Measurements from ENCODE around the gene AMHR2. TPM values are rescaled to one million over a fixed set of nuclear protein-coding genes. Genes with fewer than 3 reads are reported as not detected.

AMHR2 gene
- total and polyA plus RNA-seq, 2 experiments from 2014 or later = not detected

DNA sequence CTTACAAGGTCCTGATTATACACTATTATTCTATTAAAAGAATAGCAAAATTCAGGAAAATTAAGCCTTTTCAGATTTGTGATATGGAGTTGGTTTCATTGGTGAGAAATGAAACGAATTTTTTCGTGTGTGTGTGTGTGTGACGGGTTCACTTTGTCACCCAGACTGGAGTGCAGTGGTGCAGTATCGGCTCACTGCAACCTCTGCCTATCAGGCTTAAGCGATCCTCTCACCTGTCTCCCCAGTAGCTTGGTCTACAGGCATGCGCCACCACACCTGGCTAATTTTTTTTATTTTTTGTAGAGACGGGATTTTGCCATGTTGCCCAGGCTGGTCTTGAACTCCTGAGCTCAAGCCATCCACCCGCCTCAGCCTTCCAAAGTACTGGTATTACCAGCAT, 37.9 kb downstream of the AMHR2 start:
- no peak overlapping the region for H3K4me3 ChIP-seq
- H3K27me3 ChIP-seq (replicated peaks; ENCODE audit: insufficient read depth) = no peaks in the 10 kb centered on the region
- no peaks in the 10 kb centered on the region for H3K4me1 ChIP-seq (ENCODE audit: insufficient read depth)
- H3K9me3 ChIP-seq (ENCODE audit: low read depth) = no peaks in the 10 kb centered on the region
- DNase-seq = no peak
- no peak overlapping the region for H3K4me2 ChIP-seq (ENCODE audit: unreplicated experiment)
- in situ Hi-C loops (cut with MboI) = no loop called here
- H3K27ac ChIP-seq = no peak overlapping the region
- peaks cover 70% of the 10 kb centered on the region for H3F3A ChIP-seq (ENCODE audit: insufficient read depth)
- H3K79me2 ChIP-seq (ENCODE audit: insufficient read depth) = peaks cover 100% of the 10 kb centered on the region
- TF ChIP-seq EZH2phosphoT487 (IDR thresholded peaks at IDR 0.05; ENCODE audit: insufficient read depth, low read depth) (no peak), EZH2 (IDR thresholded peaks at IDR 0.05; ENCODE audit: insufficient read depth, poor library complexity, severe bottlenecking) (no peak)
- WGBS, 2 experiments (ENCODE audit: low coverage in 1 of 2, low lambda C conversion rate in 2 of 2, missing lambda C conversion rate in 2 of 2) = 90 to 92% methylated on average over 8 of the region's 8 CpGs
- no peak overlapping the region for H2AFZ ChIP-seq
- peaks cover 8% of the 10 kb centered on the region; the same call in 1 of the 2 replicates for H4K20me1 ChIP-seq (ENCODE audit: insufficient read depth)
- H3K9me2 ChIP-seq (ENCODE audit: insufficient read depth) = no peaks in the 10 kb centered on the region
- peaks cover 97% of the 10 kb centered on the region for H3K36me3 ChIP-seq (ENCODE audit: low read depth)
- peak overlapping the region; percentile 27; the same call in 1 of the 2 replicates for H3K9ac ChIP-seq

DNA sequence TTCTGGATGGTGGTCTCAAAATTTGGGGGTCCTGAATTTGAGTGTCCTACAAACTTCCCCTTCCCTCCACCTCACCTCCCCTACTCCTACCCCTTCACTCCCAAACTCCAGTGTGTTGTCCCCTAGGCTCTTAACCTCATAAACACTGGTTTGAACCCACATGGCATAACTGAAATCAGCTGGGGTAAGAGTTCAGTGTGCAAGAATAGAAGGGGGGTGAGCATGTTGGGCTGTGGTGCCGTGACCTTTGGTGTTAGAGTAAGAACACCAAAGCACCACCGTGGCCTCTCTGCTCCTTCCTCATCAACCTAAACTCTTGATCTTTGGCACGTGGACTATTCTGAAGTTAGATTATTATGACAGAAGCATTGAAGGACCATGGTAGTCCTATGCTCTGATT, 39.3 kb downstream of the AMHR2 start:
- Histone ChIP-seq H4K20me1 (ENCODE audit: insufficient read depth) (peaks cover 8% of the 10 kb centered on the region; the same call in 1 of the 2 replicates), H3K4me3 (no peak overlapping the region), H3F3A (ENCODE audit: insufficient read depth) (peaks cover 72% of the 10 kb centered on the region), H3K27ac (no peak overlapping the region), H3K9me2 (ENCODE audit: insufficient read depth) (no peaks in the 10 kb centered on the region), H3K4me1 (ENCODE audit: insufficient read depth) (no peaks in the 10 kb centered on the region), H3K9me3 (ENCODE audit: low read depth) (no peaks in the 10 kb centered on the region), H2AFZ (no peak overlapping the region), H3K79me2 (ENCODE audit: insufficient read depth) (peaks cover 100% of the 10 kb centered on the region), H3K9ac (no peak overlapping the region), H3K4me2 (ENCODE audit: unreplicated experiment) (no peak overlapping the region), H3K36me3 (ENCODE audit: low read depth) (peaks cover 96% of the 10 kb centered on the region), H3K27me3 (replicated peaks; ENCODE audit: insufficient read depth) (no peaks in the 10 kb centered on the region)
- WGBS, 2 experiments (ENCODE audit: low coverage in 1 of 2, low lambda C conversion rate in 2 of 2, missing lambda C conversion rate in 2 of 2) = 57 to 74% methylated on average over 3 of the region's 3 CpGs
- in situ Hi-C loops (cut with MboI) = no loop called here
- no peak for DNase-seq
- TF ChIP-seq EZH2 (IDR thresholded peaks at IDR 0.05; ENCODE audit: insufficient read depth, poor library complexity, severe bottlenecking) (no peak), EZH2phosphoT487 (IDR thresholded peaks at IDR 0.05; ENCODE audit: insufficient read depth, low read depth) (no peak)

DNA sequence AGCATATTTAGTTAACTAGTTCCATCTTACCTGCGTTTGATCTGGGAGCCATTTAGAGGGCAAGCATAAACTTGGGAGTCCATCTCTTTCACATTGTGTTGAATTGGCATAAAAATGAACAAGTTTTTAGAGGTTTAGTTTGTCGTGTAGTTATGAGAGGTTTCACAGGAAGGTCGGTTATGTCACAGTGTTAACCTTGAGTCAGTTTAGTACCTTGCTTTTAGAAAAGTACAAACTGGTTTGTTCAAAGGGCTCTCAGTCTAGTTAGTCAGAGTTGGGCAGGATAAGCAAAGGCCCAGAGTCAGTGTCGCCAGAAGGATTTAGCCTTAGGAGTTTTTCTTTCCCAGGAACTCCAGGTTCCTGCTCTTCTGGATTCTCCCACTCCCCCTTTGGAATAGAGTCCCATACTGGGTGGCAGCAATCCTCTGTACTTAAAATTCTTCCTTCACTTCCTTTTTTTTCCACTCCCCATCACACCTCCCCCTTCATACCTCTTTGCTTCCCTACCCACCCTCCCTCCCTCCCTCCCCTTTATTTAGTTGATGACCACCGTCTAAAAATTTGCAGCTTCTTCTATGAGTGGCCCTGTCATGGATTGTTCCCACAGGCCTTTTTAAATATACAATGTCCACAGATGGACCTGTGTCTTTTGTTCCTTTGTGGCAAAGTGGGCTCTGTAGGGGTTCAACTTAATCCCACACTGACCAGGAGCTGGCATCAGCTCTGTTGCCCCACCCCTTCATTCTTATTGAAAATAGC, 40.3 kb downstream of the AMHR2 start:
- Histone ChIP-seq H3K9ac (no peak overlapping the region), H3K4me2 (ENCODE audit: unreplicated experiment) (no peak overlapping the region), H3K4me1 (ENCODE audit: insufficient read depth) (no peaks in the 10 kb centered on the region), H3K9me3 (ENCODE audit: low read depth) (no peaks in the 10 kb centered on the region), H3K4me3 (no peak overlapping the region), H2AFZ (no peak overlapping the region), H3K27ac (no peak overlapping the region), H4K20me1 (ENCODE audit: insufficient read depth) (peaks cover 8% of the 10 kb centered on the region; the same call in 1 of the 2 replicates), H3K9me2 (ENCODE audit: insufficient read depth) (no peaks in the 10 kb centered on the region), H3K36me3 (ENCODE audit: low read depth) (peaks cover 96% of the 10 kb centered on the region), H3K27me3 (replicated peaks; ENCODE audit: insufficient read depth) (no peaks in the 10 kb centered on the region), H3F3A (ENCODE audit: insufficient read depth) (peaks cover 80% of the 10 kb centered on the region), H3K79me2 (ENCODE audit: insufficient read depth) (peaks cover 100% of the 10 kb centered on the region)
- TF ChIP-seq EZH2 (IDR thresholded peaks at IDR 0.05; ENCODE audit: insufficient read depth, poor library complexity, severe bottlenecking) (no peak), EZH2phosphoT487 (IDR thresholded peaks at IDR 0.05; ENCODE audit: insufficient read depth, low read depth) (no peak)
- DNase-seq = no peak
- in situ Hi-C loops (cut with MboI) = no loop called here
- 52 to 55% methylated on average over 5 of the region's 5 CpGs for WGBS, 2 experiments (ENCODE audit: low coverage in 1 of 2, low lambda C conversion rate in 2 of 2, missing lambda C conversion rate in 2 of 2)

DNA sequence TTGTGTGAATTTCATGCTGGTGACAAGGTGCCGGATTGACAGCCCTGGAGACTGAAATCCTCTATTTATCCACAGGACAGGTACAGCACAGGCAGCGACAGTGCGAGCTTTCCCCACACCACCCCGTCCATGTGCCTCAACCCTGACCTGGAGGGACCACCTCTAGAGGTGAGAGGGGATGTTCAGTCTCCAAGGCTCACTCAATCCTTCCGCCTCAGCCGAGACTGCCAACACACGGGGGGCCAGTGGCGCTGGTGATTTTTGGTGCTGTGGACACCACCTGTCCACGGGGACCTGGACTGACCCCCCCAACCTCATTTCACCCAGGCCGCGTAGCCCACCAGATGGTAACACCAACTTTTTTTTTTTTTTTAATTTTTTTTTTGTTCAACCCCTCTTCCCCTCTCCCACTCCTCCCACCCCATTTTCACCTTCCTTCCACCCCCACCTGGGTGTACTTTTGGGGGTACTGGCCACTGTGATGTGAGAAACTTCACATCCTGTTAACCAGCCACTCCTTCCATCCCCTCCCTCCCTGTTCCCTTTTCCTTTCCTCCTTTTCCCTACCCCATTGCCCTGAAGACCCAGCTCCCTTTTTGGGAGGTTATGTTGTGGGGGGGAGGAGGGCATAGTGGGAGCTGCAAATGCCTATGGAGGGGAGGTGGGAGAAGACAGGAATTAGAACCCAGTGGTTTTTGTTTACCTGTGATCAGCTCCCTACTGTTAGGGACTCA, 41.2 kb downstream of the AMHR2 start:
- in situ Hi-C loops (cut with MboI) = no loop called here
- Histone ChIP-seq H3K4me2 (ENCODE audit: unreplicated experiment) (no peak overlapping the region), H3K36me3 (ENCODE audit: low read depth) (peaks cover 96% of the 10 kb centered on the region), H3K4me1 (ENCODE audit: insufficient read depth) (no peaks in the 10 kb centered on the region), H3K27ac (no peak overlapping the region), H3F3A (ENCODE audit: insufficient read depth) (peaks cover 79% of the 10 kb centered on the region), H3K9me3 (ENCODE audit: low read depth) (no peaks in the 10 kb centered on the region), H3K79me2 (ENCODE audit: insufficient read depth) (peaks cover 100% of the 10 kb centered on the region), H2AFZ (no peak overlapping the region), H3K9ac (0 out of 2 replicates have a peak overlapping the region, but pooled peaks have one; percentile 12), H3K4me3 (no peak overlapping the region), H4K20me1 (ENCODE audit: insufficient read depth) (peaks cover 8% of the 10 kb centered on the region; the same call in 1 of the 2 replicates), H3K27me3 (replicated peaks; ENCODE audit: insufficient read depth) (no peaks in the 10 kb centered on the region), H3K9me2 (ENCODE audit: insufficient read depth) (no peaks in the 10 kb centered on the region)
- WGBS, 2 experiments (ENCODE audit: low coverage in 1 of 2, low lambda C conversion rate in 2 of 2, missing lambda C conversion rate in 2 of 2) = 85 to 89% methylated on average over 11 of the region's 11 CpGs
- no peak for DNase-seq
- TF ChIP-seq EZH2 (IDR thresholded peaks at IDR 0.05; ENCODE audit: insufficient read depth, poor library complexity, severe bottlenecking) (no peak), EZH2phosphoT487 (IDR thresholded peaks at IDR 0.05; ENCODE audit: insufficient read depth, low read depth) (no peak)
